ENCODE data around the gene CYP2U1. TPM values are rescaled to one million over a fixed set of nuclear protein-coding genes. Genes with fewer than 3 reads are reported as not detected.

CYP2U1 gene
- total RNA-seq: 1 to 10 TPM; 2.1 to 3.7 TPM

- H3K27ac Mint-ChIP-seq: peak within 1 kb of the TSS; percentile 79
- H3K4me1 Mint-ChIP-seq: peaks cover 21% of the 10 kb centered on the region
- peak; percentile 98 for ATAC-seq
- CTCF ChIA-PET: interaction anchor here (1.5 kb wide), 1 partner anchor 18 kb away, joined by 6 read pairs; no protein-coding TSS in a partner anchor
- peak within 1 kb of the TSS; percentile 80 for H3K4me3 Mint-ChIP-seq
- H3K36me3 Mint-ChIP-seq: peaks cover 6% of the 10 kb centered on the region
- peaks cover 3% of the 10 kb centered on the region for H3K27me3 Mint-ChIP-seq
- H3K9me3 Mint-ChIP-seq (ENCODE audit: low read depth): no peaks in the 10 kb centered on the region
- DNase-seq: peak; percentile 84
Measured at GRCh38 chr4:107930821-107931774, at the start of gene CYP2U1. Gene CYP2U1, plus strand, starts transcription at chr4:107931549. Its CDS starts 95 bp downstream, at chr4:107931644.

- H3K27me3 Mint-ChIP-seq: peaks cover 17% of the 10 kb centered on the region
- H3K4me3 Mint-ChIP-seq: no peak overlapping the region
- H3K27ac Mint-ChIP-seq: no peak overlapping the region
- no peak for ATAC-seq
- CTCF ChIA-PET: interaction anchor here (0.6 kb wide), 1 partner anchor 30 kb away, joined by 3 read pairs; no protein-coding TSS in a partner anchor
- DNase-seq: no peak
- H3K36me3 Mint-ChIP-seq: peaks cover 2% of the 10 kb centered on the region
- no peaks in the 10 kb centered on the region for H3K4me1 Mint-ChIP-seq
- peaks cover 4% of the 10 kb centered on the region for H3K9me3 Mint-ChIP-seq (ENCODE audit: low read depth)
Measured at GRCh38 chr4:107885865-107886264, 45.5 kb upstream of the CYP2U1 start.

GRCh38 chr4:107888237-107888636 lies 43.1 kb upstream of the CYP2U1 start:
- H3K36me3 Mint-ChIP-seq: peaks cover 2% of the 10 kb centered on the region
- H3K27ac Mint-ChIP-seq: no peak overlapping the region
- H3K27me3 Mint-ChIP-seq: peaks cover 7% of the 10 kb centered on the region
- no peak overlapping the region for H3K4me3 Mint-ChIP-seq
- ATAC-seq (no peak), DNase-seq (no peak)
- CTCF ChIA-PET: no interaction called here
- no peaks in the 10 kb centered on the region for H3K4me1 Mint-ChIP-seq
- H3K9me3 Mint-ChIP-seq (ENCODE audit: low read depth): peaks cover 4% of the 10 kb centered on the region

- H3K9me3 Mint-ChIP-seq (ENCODE audit: low read depth): peaks cover 4% of the 10 kb centered on the region
- no peak for ATAC-seq
- CTCF ChIA-PET: no interaction called here
- peaks cover 12% of the 10 kb centered on the region for H3K27me3 Mint-ChIP-seq
- peaks cover 2% of the 10 kb centered on the region for H3K36me3 Mint-ChIP-seq
- H3K4me1 Mint-ChIP-seq: no peaks in the 10 kb centered on the region
- H3K27ac Mint-ChIP-seq: no peak overlapping the region
- DNase-seq: no peak
- H3K4me3 Mint-ChIP-seq: no peak overlapping the region
Measured at GRCh38 chr4:107890779-107891178, 40.6 kb upstream of the CYP2U1 start.

GRCh38 chr4:107891299-107891698 lies 40.0 kb upstream of the CYP2U1 start:
- H3K27me3 Mint-ChIP-seq: peaks cover 12% of the 10 kb centered on the region
- no peak for ATAC-seq
- H3K4me3 Mint-ChIP-seq: no peak overlapping the region
- peaks cover 2% of the 10 kb centered on the region for H3K36me3 Mint-ChIP-seq
- peaks cover 4% of the 10 kb centered on the region for H3K9me3 Mint-ChIP-seq (ENCODE audit: low read depth)
- CTCF ChIA-PET: interaction anchor here (0.7 kb wide), 1 partner anchor 1302 kb away, joined by 3 read pairs; no protein-coding TSS in a partner anchor
- no peak for DNase-seq
- no peak overlapping the region for H3K27ac Mint-ChIP-seq
- peaks cover 3% of the 10 kb centered on the region for H3K4me1 Mint-ChIP-seq

- Mint-ChIP-seq H3K9me3 (ENCODE audit: low read depth) (no peaks in the 10 kb centered on the region), H3K36me3 (no peaks in the 10 kb centered on the region), H3K4me3 (no peak overlapping the region), H3K4me1 (peaks cover 5% of the 10 kb centered on the region), H3K27me3 (peaks cover 24% of the 10 kb centered on the region), H3K27ac (no peak overlapping the region)
- ATAC-seq: no peak
- CTCF ChIA-PET: no interaction called here
- DNase-seq: no peak
Measured at GRCh38 chr4:107893171-107894137, 37.9 kb upstream of the CYP2U1 start.

GRCh38 chr4:107894138-107894603 lies 37.2 kb upstream of the CYP2U1 start:
- H3K27ac Mint-ChIP-seq: no peak overlapping the region
- H3K36me3 Mint-ChIP-seq: no peaks in the 10 kb centered on the region
- ATAC-seq (no peak), DNase-seq (no peak)
- H3K27me3 Mint-ChIP-seq: peaks cover 24% of the 10 kb centered on the region
- peaks cover 5% of the 10 kb centered on the region for H3K4me1 Mint-ChIP-seq
- no peaks in the 10 kb centered on the region for H3K9me3 Mint-ChIP-seq (ENCODE audit: low read depth)
- no peak overlapping the region for H3K4me3 Mint-ChIP-seq
- CTCF ChIA-PET: no interaction called here

- CTCF ChIA-PET: no interaction called here
- Mint-ChIP-seq H3K4me3 (no peak overlapping the region), H3K36me3 (no peaks in the 10 kb centered on the region), H3K4me1 (peaks cover 5% of the 10 kb centered on the region), H3K9me3 (ENCODE audit: low read depth) (no peaks in the 10 kb centered on the region), H3K27ac (no peak overlapping the region), H3K27me3 (peaks cover 32% of the 10 kb centered on the region)
- DNase-seq: no peak
- ATAC-seq: peak; percentile 42
Measured at GRCh38 chr4:107896158-107896645, 35.1 kb upstream of the CYP2U1 start.

GRCh38 chr4:107896646-107897045 lies 34.7 kb upstream of the CYP2U1 start:
- Mint-ChIP-seq H3K4me1 (peaks cover 5% of the 10 kb centered on the region), H3K27ac (no peak overlapping the region), H3K27me3 (peaks cover 35% of the 10 kb centered on the region), H3K4me3 (no peak overlapping the region), H3K9me3 (ENCODE audit: low read depth) (no peaks in the 10 kb centered on the region), H3K36me3 (no peaks in the 10 kb centered on the region)
- ATAC-seq (no peak), DNase-seq (no peak)
- CTCF ChIA-PET: no interaction called here

- H3K9me3 Mint-ChIP-seq (ENCODE audit: low read depth): no peaks in the 10 kb centered on the region
- peaks cover 39% of the 10 kb centered on the region for H3K27me3 Mint-ChIP-seq
- H3K4me1 Mint-ChIP-seq: peaks cover 5% of the 10 kb centered on the region
- H3K27ac Mint-ChIP-seq: no peak overlapping the region
- H3K36me3 Mint-ChIP-seq: no peaks in the 10 kb centered on the region
- DNase-seq: no peak
- no peak overlapping the region for H3K4me3 Mint-ChIP-seq
- CTCF ChIA-PET: interaction anchor here (0.9 kb wide), 1 partner anchor 177 kb away, joined by 3 read pairs; no protein-coding TSS in a partner anchor
- ATAC-seq: no peak
Measured at GRCh38 chr4:107897823-107898222, 33.5 kb upstream of the CYP2U1 start.

GRCh38 chr4:107900067-107900466 lies 31.3 kb upstream of the CYP2U1 start:
- H3K36me3 Mint-ChIP-seq: peaks cover 2% of the 10 kb centered on the region

GRCh38 chr4:107900508-107900907 lies 30.8 kb upstream of the CYP2U1 start:
- Mint-ChIP-seq H3K9me3 (ENCODE audit: low read depth) (peaks cover 3% of the 10 kb centered on the region), H3K27me3 (peaks cover 30% of the 10 kb centered on the region), H3K4me3 (no peak overlapping the region), H3K4me1 (peaks cover 5% of the 10 kb centered on the region), H3K36me3 (peaks cover 2% of the 10 kb centered on the region), H3K27ac (no peak overlapping the region)
- ATAC-seq (no peak), DNase-seq (no peak)
- CTCF ChIA-PET: interaction anchor here (1.5 kb wide), 1 partner anchor 12 kb away, joined by 4 read pairs; no protein-coding TSS in a partner anchor

More at GRCh38 chr4:107900067-107900466, 31.3 kb upstream of the CYP2U1 start:
- DNase-seq: no peak
- no peak overlapping the region for H3K4me3 Mint-ChIP-seq
- peaks cover 32% of the 10 kb centered on the region for H3K27me3 Mint-ChIP-seq
- CTCF ChIA-PET: no interaction called here
- H3K4me1 Mint-ChIP-seq: peaks cover 5% of the 10 kb centered on the region
- H3K27ac Mint-ChIP-seq: no peak overlapping the region
- ATAC-seq: no peak
- H3K9me3 Mint-ChIP-seq (ENCODE audit: low read depth): peaks cover 2% of the 10 kb centered on the region

Data from activated CD8-positive, alpha-beta memory T cell treated with anti-CD3 and anti-CD28 coated beads, Interleukin-2, amount 10 ng/mL, durations not matched to agents 7 days and 5 days (primary cell).